ENCODE results near the gene EGFL7.
"Not testable (repeated sequence)": the region's sequence is repeated elsewhere in the genome, so short reads cannot be mapped to it uniquely, and the experiment has no call there.

The EGFL7 gene

DNA sequence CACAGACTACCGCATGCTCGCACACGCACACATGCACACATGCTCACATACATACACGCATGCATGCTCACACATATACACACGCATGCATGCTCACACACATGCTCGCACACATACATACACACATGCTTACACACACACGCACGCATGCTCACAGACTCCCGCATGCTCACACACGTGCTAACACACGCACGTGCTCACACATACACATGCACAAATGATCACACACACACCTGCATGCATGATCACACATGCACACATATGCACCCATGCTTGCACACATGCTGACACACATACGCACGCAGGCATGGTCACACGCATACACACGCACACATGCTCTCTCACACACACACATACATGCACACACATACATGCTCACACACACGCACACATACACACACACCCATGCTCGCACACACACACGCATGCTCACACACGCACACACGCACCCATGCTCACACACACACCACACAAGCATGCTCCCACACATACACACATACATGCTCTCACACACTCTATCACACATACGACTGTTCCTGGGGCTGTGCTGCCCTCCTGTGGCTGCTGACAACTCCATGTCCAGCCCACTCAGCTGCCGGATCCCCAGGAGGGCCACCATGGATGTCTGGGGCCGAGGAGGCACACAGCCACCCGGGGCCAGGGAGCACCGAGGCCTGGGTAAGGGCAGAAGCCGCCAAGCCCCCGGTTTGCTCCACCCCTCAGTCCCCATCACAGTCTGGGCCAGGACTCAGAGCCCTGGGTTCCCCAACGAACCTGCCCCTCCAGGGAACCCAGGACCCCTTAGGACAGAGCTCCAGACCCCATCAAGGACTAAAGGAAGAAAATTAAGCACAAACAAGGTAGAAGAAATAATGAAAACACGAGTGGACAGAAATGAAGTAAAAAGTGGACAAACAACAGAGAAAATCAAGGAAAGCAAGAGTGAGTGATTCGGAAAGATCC, 31.4 kb upstream of the EGFL7 start:
- Histone ChIP-seq H3K4me2 (peak overlapping the region in 8 of 11 experiments; percentile 8 to 79 (median 24); a peak in 6 of 22 replicates), H4K20me1 (peaks cover 0 to 24% (median 0%) of the 10 kb centered on the region in 11 experiments; a peak in 7 of 22 replicates), H3K4me3 (no peak overlapping the region), H3K9ac (peak overlapping the region in 4 of 11 experiments; percentile 15 to 49 (median 38); a peak in 2 of 22 replicates), H3K4me1 (peaks cover 20 to 66% (median 60%) of the 10 kb centered on the region in 10 experiments), H3K36me3 (no peaks in the 10 kb centered on the region), H3K27ac (no peak overlapping the region), H3K27me3 (peaks cover 0 to 30% (median 4%) of the 10 kb centered on the region in 11 experiments; a peak in 8 of 22 replicates), H3K9me3 (replicated peaks in 1 of 11) (no peaks in the 10 kb centered on the region)
- TF ChIP-seq Cebpa-rat (IDR thresholded peaks at IDR 0.05), result no peak

DNA sequence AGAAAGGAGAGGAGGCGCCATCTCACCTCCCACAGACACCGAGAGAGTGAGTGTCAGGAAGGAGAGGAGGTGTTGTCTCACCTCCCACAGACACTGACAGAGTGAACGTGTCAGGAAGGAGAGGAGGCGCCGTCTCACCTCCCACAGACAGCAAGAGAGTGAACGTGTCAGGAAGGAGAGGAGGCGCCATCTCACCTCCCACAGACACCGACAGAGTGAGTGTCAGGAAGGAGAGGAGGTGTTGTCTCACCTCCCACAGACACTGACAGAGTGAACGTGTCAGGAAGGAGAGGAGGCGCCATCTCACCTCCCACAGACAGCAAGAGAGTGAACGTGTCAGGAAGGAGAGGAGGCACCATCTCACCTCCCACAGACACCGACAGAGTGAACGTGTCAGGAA, 30.6 kb upstream of the EGFL7 start:
- peaks cover 17 to 60% (median 54%) of the 10 kb centered on the region in 10 experiments for H3K4me1 ChIP-seq
- H3K4me2 ChIP-seq, result 0 out of 22 replicates have a peak overlapping the region, but pooled peaks of 1 of the 11 experiments have one; percentile 29
- not testable (repeated sequence) for H3K27ac ChIP-seq

DNA sequence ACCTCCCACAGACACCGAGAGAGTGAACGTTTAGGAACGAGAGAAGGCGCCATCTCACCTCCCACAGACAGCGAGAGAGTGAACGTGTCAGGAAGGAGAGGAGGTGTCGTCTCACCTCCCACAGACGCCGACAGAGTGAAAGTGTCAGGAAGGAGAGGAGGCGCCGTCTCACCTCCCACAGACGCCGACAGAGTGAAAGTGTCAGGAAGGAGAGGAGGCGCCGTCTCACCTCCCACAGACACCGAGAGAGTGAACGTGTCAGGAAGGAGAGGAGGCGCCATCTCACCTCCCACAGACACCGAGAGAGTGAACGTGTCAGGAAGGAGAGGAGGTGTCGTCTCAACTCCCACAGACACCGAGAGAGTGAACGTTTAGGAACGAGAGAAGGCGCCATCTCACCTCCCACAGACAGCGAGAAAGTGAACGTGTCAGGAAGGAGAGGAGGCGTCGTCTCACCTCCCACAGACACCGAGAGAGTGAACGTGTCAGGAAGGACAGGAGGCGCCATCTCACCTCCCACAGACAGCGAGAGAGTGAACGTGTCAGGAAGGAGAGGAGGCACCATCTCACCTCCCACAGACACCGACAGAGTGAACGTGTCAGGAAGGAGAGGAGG, 30.1 kb upstream of the EGFL7 start:
- H3K36me3 ChIP-seq; H3K9ac ChIP-seq; H3K9me3 ChIP-seq (replicated peaks in 1 of 11); H3K4me3 ChIP-seq; H3K4me2 ChIP-seq; H3K27ac ChIP-seq: not testable (repeated sequence)
- H3K27me3 ChIP-seq, result peaks cover 0 to 20% (median 4%) of the 10 kb centered on the region in 11 experiments; a peak in 8 of 22 replicates
- H4K20me1 ChIP-seq, result peaks cover 0 to 20% (median 0%) of the 10 kb centered on the region in 11 experiments; a peak in 7 of 22 replicates
- peaks cover 13 to 55% (median 48%) of the 10 kb centered on the region in 10 experiments for H3K4me1 ChIP-seq

More for the DNA sequence above, 30.6 kb upstream of the EGFL7 start:
- Histone ChIP-seq H4K20me1 (peaks cover 0 to 23% (median 0%) of the 10 kb centered on the region in 11 experiments; a peak in 7 of 22 replicates), H3K27me3 (peaks cover 0 to 25% (median 4%) of the 10 kb centered on the region in 11 experiments; a peak in 8 of 22 replicates)
- not testable (repeated sequence) for H3K9ac ChIP-seq; H3K36me3 ChIP-seq; H3K4me3 ChIP-seq; H3K9me3 ChIP-seq (replicated peaks in 1 of 11)

DNA sequence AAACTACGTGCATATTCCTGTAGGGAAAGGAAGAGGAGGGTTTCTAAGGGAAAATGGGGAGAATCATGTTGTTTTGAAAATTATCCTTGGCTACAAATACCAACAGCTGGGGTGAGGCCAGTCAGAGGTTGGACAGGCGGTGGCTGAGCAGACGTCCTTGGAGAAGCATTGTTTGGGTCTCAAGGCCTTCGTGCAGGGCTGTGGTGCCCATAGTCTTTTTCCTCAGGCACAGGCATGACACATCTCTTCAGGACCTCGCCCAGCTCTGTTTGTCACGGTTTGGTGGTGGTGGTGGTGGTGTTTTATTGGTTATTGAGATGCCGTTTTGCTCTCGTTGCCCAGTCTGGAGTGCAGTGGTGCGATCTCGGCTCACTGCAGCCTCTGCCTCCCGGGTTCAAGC, 27.8 kb upstream of the EGFL7 start:
- H3K36me3 ChIP-seq, result no peaks in the 10 kb centered on the region
- H3K4me3 ChIP-seq, result no peak overlapping the region
- TF ChIP-seq Cebpa-rat (IDR thresholded peaks at IDR 0.05), result no peak
- H4K20me1 ChIP-seq, result peaks cover 0 to 14% (median 0%) of the 10 kb centered on the region in 11 experiments; a peak in 6 of 22 replicates
- no peak overlapping the region for H3K27ac ChIP-seq
- H3K27me3 ChIP-seq, result no peaks in the 10 kb centered on the region
- H3K9me3 ChIP-seq (replicated peaks in 1 of 11), result no peaks in the 10 kb centered on the region
- peaks cover 5 to 33% (median 25%) of the 10 kb centered on the region in 10 experiments; a peak in 19 of 20 replicates for H3K4me1 ChIP-seq
- H3K9ac ChIP-seq, result no peak overlapping the region
- peak overlapping the region in 6 of 11 experiments; percentile 19 to 36 (median 30); a peak in 8 of 22 replicates for H3K4me2 ChIP-seq

DNA sequence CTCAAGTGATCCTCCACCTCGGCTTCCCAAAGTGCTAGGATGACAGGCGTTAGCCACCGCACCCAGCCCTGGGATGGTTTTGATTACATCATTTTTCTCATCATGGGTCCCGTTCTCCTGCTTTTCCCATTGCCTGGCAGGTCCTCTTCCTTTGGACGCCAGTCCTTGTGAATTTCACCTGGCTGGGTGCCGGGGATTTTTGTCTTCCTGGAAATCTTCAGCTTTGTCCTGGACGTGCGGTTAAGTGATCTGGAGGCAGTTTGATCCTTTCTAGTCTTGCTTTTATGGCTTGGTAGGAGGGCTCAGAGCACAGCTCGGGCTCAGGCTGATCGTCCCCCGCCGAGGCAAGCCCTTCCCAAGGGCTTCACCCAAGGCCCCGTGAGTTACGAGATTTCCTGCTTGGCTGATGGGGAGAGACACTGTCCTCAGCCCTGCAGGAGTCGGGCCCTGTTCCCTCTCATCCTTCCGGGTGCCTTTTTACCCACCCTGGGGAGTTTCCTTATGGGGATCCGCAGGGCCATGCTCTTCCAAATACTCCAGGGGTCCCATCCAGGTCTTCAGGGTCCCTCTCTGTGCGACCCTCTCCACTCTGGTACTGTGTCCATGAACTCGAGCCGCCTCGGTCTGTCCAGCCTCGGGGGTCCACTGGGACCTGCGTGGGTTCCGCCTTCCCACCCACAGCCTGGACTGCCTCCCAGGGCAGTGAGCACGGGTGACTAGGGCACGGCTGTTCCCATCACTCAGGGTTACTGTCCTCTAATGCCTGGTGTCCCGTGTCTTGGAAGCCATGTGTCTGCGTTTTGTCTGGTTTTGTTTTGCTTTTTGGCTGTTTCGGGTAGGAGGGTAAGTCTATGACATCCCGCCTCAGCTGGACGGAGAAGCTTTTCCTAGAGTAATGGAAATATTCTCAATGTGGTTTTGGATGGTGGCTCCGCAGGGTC, 22.3 kb upstream of the EGFL7 start:
- Histone ChIP-seq H3K9me3 (replicated peaks in 1 of 11) (0 out of 22 replicates have a peak, but pooled peaks cover 0 to 5% (median 0%) of the 10 kb centered on the region in 11 experiments), H3K36me3 (no peaks in the 10 kb centered on the region), H3K4me3 (no peak overlapping the region), H3K27ac (peak overlapping the region in 3 of 11 experiments; percentile 11 to 34 (median 15); a peak in 3 of 22 replicates), H3K4me2 (peak overlapping the region in 9 of 11 experiments; percentile 37 to 62 (median 55); a peak in 18 of 22 replicates), H3K4me1 (peaks cover 45 to 55% (median 50%) of the 10 kb centered on the region in 10 experiments), H3K27me3 (peaks cover 0 to 13% (median 12%) of the 10 kb centered on the region in 11 experiments; a peak in 12 of 22 replicates), H4K20me1 (no peaks in the 10 kb centered on the region), H3K9ac (peak overlapping the region in 5 of 11 experiments; percentile 2 to 48 (median 31); a peak in 6 of 22 replicates)
- TF ChIP-seq Cebpa-rat (IDR thresholded peaks at IDR 0.05), result no peak

DNA sequence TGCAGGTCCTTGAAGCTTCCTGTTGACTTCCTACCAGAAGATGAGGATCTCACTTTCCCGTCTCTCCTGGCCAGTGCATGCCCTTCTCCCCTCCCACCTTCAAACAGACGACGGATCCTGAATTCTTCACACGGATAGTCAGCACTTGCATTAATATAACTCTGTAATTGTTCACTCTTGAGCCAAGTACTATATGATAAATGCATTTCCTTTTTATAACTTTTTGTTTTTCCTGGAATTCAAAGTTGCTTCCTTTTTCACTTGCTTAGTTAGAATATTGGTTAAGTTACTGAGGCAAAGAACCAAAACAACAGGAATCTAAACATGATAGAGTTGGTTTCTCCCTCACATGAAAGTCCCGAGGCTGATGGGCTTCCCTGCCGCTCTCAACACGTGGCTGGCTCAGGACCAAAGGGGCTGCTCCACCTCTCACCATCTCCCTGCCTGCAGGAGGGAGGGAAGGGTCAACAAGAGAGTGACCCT, 20.2 kb upstream of the EGFL7 start:
- H3K27ac ChIP-seq, result no peak overlapping the region; a peak in 1 of 22 replicates
- H4K20me1 ChIP-seq, result no peaks in the 10 kb centered on the region
- H3K9ac ChIP-seq, result peak overlapping the region in 1 of 11 experiments; percentile 29; a peak in 1 of 22 replicates
- peak overlapping the region; percentile 5 to 97 (median 49); a peak in 19 of 22 replicates for H3K4me2 ChIP-seq
- H3K9me3 ChIP-seq (replicated peaks in 1 of 11), result 0 out of 22 replicates have a peak, but pooled peaks cover 0 to 5% (median 0%) of the 10 kb centered on the region in 11 experiments
- H3K36me3 ChIP-seq, result no peaks in the 10 kb centered on the region
- peak overlapping the region in 1 of 10 experiments; percentile 14; a peak in 1 of 20 replicates for H3K4me3 ChIP-seq
- TF ChIP-seq Cebpa-rat (IDR thresholded peaks at IDR 0.05), result no peak
- peaks cover 0 to 13% (median 12%) of the 10 kb centered on the region in 11 experiments; a peak in 12 of 22 replicates for H3K27me3 ChIP-seq
- peaks cover 65 to 76% (median 69%) of the 10 kb centered on the region in 10 experiments for H3K4me1 ChIP-seq

DNA sequence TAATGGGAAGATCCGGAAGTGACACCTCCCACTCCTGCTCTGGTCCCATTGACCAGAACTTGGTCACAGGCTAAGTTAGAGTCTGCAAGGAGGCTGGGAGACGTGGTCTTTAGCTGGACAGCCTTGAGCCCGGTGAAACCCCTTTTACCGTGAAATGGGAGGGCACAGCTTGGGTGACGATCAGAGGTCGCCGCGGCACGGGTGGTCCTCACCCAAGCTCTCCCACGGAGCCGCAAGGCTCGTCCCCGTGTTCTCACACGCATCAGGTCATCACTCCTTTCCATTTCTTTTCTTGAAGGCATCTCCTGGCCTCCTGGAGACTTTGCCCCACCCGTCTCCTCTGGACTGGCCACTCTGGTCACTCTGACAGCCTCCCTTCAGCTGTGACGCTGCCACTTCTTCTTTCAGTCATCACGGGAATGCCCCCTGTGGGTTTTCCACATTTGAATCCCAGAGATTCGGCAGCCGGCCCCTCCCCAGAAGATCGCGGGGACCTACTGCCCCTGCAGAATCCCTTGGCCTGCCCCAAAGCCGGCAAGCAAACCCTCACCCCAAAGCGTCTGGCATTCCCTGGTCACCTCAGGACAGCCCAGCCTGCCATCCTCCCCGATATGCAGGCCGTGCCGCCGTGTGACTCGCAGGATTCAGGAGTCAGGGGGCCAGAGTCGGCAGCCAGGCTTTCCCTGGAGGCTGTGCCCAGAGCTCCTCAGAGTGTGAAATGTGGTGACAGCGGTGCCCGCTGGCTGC, 18.9 kb upstream of the EGFL7 start:
- Histone ChIP-seq H4K20me1 (no peaks in the 10 kb centered on the region), H3K36me3 (no peaks in the 10 kb centered on the region), H3K27ac (peak overlapping the region in 3 of 11 experiments; percentile 88 to 93 (median 91); a peak in 6 of 22 replicates), H3K9me3 (replicated peaks in 1 of 11) (0 out of 22 replicates have a peak, but pooled peaks cover 0 to 5% (median 0%) of the 10 kb centered on the region in 11 experiments), H3K4me3 (peak overlapping the region in 9 of 10 experiments; percentile 38 to 68 (median 48); a peak in 16 of 20 replicates), H3K27me3 (peaks cover 0 to 13% (median 12%) of the 10 kb centered on the region in 11 experiments; a peak in 12 of 22 replicates), H3K4me2 (peak overlapping the region; percentile 91 to 100 (median 98)), H3K9ac (peak overlapping the region in 10 of 11 experiments; percentile 55 to 83 (median 78); a peak in 19 of 22 replicates), H3K4me1 (peaks cover 77 to 89% (median 82%) of the 10 kb centered on the region in 10 experiments)
- TF ChIP-seq Cebpa-rat (IDR thresholded peaks at IDR 0.05), result no peak

Data from BLaER1 treated with 17β-estradiol and CSF1 and Interleukin-3, amounts not matched to agents 10 nM and 100 nM (cell line).